Neural cell (in vitro differentiated cells): ENCODE data around the gene RUVBL1.

ENCODE experiments used
- CTCF ChIP-seq: fragments of 450-650 bp; IDR thresholded peaks from 2 replicates; pipeline ENCODE4 v1.5.1; 2014; ENCODE audit warnings: antibody characterized with exemption, mild to moderate bottlenecking, moderate library complexity; ENCODE audit not compliant: poor library complexity, severe bottlenecking
- POLR2AphosphoS5 ChIP-seq: IDR thresholded peaks from 2 replicates; pipeline ENCODE4 v1.6.1; 2012
- TAF1 ChIP-seq: IDR thresholded peaks from 2 replicates; pipeline ENCODE4 v1.6.1; 2012; ENCODE audit warnings: low read depth

GRCh38 chr3:128163432-128163831 is 39.8 kb upstream of the RUVBL1 start:
- no peak for TF ChIP-seq POLR2AphosphoS5
- TF ChIP-seq CTCF: no peak
- TF ChIP-seq TAF1: no peak
